ENCODE data around the gene STK10.

GRCh38 chr5:172119921-172120688 is 67.9 kb downstream of the STK10 start:
- TF ChIP-seq GATA2 (IDR thresholded peaks at IDR 0.05; ENCODE audit: low read depth, low read length) (no peak), GATA3 (IDR thresholded peaks at IDR 0.05; ENCODE audit: low read depth, low read length) (no peak)

All from SH-SY5Y (cell line).